Measurements from ENCODE around the gene CYTH4.

DNA sequence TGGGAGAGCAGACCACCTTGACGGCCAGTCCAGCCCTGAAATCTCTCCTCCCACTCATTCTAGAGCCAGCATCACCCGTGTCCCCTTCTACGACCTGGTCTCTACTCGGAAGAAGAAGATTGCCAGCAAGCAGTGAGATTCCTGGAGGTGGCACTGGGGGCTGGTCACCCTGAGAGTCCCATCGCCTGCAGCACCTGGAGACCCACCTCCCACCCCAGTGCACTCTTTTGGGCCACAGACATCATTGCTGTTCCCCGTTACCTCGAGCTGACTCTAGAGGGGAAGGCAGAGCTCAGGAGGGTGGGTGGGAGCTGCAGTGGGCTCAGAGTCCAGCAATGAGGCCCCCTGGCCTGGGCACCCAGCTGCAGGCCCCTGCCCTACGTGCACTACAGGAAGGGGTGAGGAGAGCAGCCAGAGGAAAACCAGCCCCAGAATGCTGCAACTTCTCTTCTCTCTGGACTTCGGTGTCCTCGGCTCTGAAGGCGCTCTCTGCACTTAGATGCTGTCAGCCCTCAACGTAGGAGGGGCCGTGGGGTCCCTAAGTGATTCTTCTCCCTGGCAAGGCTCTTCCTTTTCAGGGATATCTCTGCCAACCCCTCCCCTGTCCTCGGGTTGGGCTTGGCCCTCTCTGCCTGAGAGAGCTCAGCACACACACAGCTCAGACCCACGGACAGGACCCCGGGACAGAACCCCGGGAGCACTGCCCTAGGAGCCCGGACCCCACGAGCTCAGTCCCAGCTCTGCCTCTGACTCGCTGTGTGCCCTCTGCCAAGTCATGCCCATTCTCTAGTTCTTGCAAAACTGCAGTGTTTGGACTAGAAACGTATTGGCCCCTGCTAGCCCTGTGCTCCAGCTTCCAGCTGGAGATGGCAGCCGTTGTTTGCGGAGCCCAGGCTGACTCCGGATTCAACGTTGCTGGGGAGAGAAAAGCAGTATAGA is 31.3 kb downstream of the CYTH4 start:
- TF ChIP-seq, protein P1, sequence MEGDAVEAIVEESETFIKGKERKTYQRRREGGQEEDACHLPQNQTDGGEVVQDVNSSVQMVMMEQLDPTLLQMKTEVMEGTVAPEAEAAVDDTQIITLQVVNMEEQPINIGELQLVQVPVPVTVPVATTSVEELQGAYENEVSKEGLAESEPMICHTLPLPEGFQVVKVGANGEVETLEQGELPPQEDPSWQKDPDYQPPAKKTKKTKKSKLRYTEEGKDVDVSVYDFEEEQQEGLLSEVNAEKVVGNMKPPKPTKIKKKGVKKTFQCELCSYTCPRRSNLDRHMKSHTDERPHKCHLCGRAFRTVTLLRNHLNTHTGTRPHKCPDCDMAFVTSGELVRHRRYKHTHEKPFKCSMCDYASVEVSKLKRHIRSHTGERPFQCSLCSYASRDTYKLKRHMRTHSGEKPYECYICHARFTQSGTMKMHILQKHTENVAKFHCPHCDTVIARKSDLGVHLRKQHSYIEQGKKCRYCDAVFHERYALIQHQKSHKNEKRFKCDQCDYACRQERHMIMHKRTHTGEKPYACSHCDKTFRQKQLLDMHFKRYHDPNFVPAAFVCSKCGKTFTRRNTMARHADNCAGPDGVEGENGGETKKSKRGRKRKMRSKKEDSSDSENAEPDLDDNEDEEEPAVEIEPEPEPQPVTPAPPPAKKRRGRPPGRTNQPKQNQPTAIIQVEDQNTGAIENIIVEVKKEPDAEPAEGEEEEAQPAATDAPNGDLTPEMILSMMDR (IDR thresholded peaks at IDR 0.05): no peak
- no peak for TF ChIP-seq ZFX (IDR thresholded peaks at IDR 0.05; ENCODE audit: borderline replicate concordance)

Measured in 22Rv1 (cell line).